Renal cortex interstitium (tissue), 11 donors: ENCODE measurements around the gene TAPBPL. TPM values are rescaled to one million over a fixed set of nuclear protein-coding genes. Genes with fewer than 3 reads are reported as not detected.
A peak's percentile ranks its signal among the peaks of the same experiment; 100 is the strongest.
"Not testable (repeated sequence)": the region's sequence is repeated elsewhere in the genome, so short reads cannot be mapped to it uniquely, and the experiment has no call there.

Source experiments
- DNase-seq, 11 donors: peaks; one replicate each; pipeline ENCODE4 v3.0.0-alpha.2; 2013; ENCODE audit warnings: low read depth in 9 of 11, low spot score in 4 of 11; ENCODE audit errors: extremely low read depth in 1 of 11
- polyA plus RNA-seq, 3 donors: library from polyadenylated mRNA; unstranded; fragments of 120-200 nt; gene quantifications; one replicate each; pipeline ENCODE4 v1.2.1, GENCODE V29; 2013; ENCODE audit not compliant: insufficient read length in 3 of 3

Gene TAPBPL
- polyA plus RNA-seq, 3 donors, result 14.6 to 23.7 (median 14.8) TPM

DNA sequence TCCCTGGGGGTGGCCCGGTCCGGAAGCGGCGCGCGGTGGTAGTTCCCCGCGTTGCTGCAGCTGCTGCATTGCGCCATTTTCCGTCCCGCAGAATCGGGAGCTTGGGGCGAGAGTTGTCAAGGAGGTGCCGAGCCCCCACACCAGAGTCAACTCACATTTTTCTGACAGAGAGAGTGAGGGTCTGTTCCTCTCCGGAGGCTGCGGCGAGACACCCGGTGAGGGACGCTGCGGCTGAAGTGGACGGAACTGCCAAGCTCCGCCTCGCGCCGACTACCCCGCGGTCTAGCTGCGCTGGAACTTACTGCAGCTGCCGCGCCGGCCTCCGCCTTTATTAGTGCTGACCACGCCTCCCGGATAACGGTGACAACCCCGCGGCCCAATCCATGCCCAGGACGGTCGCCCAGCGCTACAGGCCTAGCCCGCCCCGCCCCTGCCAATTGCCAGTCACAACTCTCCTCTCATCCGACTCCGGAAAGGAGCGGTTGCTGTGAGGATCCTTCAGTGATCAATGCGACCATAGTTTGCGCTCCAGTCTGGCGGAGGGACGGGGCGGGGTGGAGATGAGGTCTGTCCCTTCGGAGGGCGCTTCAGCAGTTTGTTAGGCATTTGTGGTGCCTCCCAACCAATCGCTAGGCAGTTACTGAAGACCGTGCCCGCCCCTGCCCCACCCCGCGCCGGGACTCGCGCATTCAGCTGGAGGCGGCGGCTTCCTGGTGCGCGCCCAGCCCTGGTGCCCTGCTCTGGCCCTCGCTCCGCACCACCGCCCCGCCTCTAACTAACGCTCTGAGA is 18.7 kb downstream of the TAPBPL start, which contains the start of gene VAMP1:
VAMP1 (minus strand) TSS at position 303 of the 789 bp plus-strand sequence; CDS start at position 157, 146 bp downstream.
- peak; percentile 88 to 94 (median 92) for DNase-seq

DNA sequence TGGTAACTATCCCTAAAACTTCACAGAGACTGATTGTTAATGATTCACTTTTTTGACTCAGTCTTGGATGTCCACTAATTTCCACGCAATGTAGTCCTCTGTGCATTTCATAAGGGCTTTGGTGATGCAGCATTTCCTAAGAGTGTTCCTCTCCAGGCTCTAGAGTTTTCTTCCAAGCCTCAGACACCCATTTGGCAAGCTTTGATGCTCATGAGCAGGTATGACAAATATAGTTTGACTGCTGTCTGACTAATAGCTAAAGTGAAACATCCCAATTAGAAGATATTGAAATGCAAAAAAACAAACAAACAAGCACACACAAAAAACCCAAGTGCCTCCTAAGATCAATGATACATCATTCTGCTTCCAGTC is 20.1 kb downstream of the TAPBPL start:
- no peak for DNase-seq

- DNase-seq, result no peak
These were observed 20.6 kb downstream of the TAPBPL start for GRCh38 chr12:6472491-6472890.

- not testable (repeated sequence) for DNase-seq
These were observed 23.6 kb downstream of the TAPBPL start for GRCh38 chr12:6475233-6475975.

GRCh38 chr12:6476489-6476888 is 24.6 kb downstream of the TAPBPL start:
- no peak for DNase-seq

DNA sequence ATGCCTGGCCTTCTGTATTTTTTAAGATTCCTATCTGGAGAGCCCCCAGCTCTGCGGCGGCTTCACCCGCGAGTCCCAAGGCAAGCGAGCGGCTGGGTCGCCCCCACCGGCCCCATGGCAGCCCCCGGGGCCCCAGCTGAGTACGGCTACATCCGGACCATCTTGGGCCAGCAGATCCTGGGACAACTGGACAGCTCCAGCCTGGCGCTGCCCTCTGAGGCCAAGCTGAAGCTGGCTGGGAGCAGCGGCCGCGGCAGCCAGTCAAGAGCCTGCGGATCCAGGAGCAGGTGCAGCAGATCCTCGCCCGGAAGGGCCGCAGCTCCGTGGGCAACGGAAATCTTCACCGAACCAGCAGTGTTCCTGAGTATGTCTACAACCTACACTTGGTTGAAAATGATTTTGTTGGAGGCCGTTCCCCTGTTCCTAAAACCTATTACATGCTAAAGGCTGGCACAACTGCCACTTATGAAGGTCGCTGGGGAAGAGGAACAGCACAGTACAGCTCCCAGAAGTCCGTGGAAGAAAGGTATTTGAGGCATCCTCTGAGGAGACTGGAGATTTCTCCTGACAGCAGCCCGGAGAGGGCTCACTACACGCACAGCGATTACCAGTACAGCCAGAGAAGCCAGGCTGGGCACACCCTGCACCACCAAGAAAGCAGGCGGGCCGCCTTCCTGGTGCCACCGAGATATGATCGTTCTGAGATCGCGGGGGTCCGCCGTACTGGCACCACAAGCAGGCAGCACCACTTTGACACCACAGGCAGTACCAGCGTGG is 25.9 kb downstream of the TAPBPL start:
- not testable (repeated sequence) for DNase-seq

GRCh38 chr12:6478416-6478815 is 26.6 kb downstream of the TAPBPL start:
- no peak for DNase-seq

DNA sequence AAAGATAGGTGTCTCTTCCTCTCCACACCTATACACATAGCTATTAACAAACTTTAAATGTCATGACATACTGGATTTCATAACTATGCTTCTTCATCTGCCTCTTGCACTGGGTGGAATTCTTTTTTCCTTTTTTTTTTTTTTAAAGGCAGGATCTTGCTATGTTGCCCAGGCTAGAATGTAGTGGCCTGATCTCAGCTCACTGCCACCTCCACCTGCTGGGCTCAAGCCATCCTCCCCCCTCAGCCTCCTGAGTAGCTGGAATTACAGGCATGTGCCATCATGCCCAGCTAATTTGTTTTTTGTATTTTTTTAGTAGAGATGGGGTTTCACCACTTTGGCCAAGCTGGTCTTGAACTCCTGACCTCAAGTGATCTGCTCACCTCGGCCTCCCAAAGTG is 36.4 kb downstream of the TAPBPL start:
- DNase-seq, result no peak

- no peak for DNase-seq
These were observed 37.6 kb downstream of the TAPBPL start for GRCh38 chr12:6489449-6489848.

DNA sequence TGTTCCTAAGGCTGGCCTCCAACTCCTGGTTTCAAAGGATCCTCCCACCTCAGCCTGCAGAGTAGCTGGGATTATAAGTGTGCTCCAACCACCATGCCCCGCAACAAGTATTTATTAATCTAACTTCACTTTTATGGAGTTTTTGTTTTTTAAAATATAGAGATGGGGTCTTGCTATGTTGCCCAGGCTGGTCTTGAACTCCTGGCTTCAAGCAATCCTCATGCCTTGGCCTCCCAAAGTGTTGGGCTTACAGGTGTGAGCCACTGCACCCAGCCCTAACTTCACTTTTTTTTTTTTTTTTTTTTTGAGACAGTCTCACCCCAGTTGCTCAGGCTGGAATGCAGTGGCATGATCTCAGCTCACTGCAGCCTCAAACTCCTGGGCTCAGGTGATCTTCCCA is 38.8 kb downstream of the TAPBPL start:
- not testable (repeated sequence) for DNase-seq

DNA sequence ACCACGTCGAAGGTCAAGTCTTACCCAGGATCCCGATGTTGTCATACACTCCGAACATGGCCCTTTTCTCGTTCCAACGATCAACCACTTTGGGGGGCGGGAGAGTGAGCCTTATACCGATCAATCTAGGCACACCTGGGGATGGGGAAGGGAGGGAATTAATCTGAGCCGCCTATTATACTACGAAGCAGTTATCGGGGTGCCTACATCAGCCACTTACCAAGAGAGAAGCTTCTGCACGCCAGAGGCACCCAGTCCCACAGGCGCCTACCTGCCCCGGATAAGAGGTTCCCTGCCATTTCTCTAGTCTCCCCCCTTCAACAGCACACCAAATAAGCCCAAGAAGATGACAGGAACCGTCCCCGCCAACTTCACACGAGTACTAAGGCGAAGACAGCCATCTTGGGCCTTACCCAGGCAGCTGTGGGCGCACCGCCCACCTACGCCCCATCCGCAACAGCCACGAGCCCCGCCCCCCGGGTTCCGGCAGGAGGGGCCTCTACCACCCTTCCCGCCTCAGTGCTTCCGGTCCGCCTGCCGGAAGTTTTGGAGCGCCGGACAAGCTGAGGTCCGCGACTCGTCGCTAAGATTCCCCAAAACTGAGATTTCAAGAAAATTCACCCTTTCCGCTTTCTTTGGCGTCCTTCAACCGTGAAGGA is 41.1 kb downstream of the TAPBPL start, which contains the start of gene MRPL51:
MRPL51 (minus strand) TSS at position 425 of the 659 bp plus-strand sequence; CDS start at position 299, 126 bp downstream.
- peak; percentile 80 to 94 (median 91) for DNase-seq

DNA sequence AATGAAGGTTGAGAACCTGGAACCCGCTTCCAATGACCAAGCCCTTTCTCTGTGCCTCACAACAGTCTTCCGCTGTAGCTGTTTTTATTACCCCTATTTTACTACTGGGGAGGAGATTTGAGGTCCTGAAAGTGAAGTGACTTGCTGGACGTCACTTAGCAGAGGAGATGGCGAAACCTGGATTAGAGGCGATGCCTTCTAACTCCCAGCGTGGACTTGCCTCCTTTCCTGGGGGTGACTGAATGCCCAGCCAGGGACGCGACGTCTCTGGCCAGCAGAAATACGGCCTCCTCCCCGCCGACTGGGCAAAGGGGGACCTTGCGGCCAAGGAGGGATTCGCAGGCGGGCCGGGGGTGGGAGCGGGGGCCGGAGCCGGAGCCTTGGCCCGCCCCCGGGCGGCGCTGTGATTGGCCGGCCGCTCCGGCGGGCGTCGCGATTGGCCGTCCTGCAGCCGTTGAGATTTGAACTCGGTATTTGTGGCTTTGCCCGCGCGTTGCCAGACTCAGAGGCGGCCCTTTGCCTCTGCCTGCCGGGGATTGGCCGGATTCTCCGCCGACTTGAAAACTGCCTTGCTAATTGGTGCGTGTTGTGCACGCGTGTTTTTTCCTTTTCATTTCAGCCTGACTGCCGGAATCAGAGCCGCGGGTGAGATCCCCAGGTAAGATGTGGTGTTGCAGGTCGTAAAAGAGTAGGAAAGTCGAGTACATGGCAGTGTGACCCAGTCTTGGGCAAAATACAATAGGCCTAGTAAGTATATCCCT is 41.8 kb downstream of the TAPBPL start, which contains the start of gene NCAPD2:
NCAPD2 (plus strand) TSS at position 606 of the 761 bp plus-strand sequence. CDS start 997 bp downstream, outside the sequence.
- peak; percentile 82 to 94 (median 91) for DNase-seq

DNA sequence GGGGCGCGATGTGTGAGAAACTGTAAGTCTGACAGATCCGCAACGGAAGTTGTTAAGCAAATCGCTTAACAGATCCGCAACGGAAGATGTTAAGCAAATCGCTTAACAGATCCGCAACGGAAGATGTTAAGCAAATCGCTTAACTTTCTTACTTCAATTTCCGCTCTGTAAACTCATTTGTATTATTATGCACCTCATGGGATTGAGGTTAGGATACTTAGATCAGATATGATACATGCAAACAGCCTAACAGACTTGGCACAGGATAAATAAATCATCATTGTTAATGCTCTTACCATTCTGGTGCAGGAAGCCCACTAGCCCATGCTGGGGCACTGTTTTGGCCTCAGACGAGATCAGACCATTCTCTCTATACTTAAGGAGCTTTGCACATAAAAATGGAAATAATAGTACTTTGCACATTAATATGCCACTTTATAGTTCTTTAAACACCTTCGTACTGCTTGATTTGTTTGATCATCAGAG is 42.5 kb downstream of the TAPBPL start:
- DNase-seq, result peak in 1 of 11 donors; percentile 19

DNA sequence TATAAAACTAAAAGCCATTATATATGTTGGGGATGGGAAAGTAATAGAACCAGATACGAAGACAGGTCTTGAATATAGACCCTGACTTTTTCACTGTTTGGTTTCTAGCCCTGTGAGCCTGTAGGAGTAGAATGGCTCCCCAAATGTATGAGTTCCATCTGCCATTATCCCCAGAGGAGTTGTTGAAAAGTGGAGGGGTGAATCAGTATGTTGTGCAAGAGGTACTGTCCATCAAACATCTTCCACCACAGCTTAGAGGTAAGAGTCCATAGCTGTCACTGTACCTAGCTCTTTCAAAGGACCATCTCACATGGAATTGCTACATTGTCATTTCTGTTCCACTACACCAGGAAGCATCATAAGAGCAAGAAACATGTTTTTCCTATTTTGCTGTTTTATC is 43.1 kb downstream of the TAPBPL start:
- DNase-seq, result no peak

DNA sequence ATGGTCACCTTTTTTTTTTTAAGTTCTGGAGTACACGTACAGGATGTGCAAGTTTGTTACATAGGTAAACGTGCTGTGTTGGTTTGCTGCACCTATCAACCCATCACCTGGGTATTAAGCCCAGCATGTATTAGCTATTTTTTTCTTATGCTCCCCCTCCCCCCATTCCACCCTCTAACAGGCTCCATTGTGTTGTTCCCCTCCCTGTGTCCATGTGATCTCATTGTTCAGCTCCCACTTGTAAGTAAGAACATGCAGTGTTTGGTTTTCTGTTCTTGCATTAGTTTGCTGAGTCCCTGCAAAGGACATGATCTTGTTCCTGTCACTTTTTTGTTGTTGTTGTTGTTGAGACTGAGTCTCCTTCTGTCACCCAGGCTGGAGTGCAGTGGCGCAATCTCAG is 45.4 kb downstream of the TAPBPL start:
- not testable (repeated sequence) for DNase-seq

DNA sequence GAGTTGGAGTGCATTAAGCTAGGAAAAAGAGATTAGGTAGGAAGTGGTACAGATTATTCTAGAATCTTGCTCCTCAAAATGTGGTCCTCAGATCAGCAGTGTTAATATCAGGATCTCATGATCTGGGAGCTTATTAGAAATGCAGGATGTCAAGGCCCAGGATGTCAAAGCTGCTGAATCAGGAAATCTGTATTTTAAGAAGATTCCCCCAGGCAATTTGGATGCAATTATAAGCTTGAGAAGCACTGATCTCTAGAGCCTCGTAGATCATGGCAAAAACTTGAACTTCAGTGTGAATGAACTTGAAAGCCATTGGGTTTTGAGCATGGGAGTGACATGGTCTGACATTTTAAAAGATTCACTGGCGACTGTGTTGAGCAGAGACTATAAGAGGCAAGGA is 48.6 kb downstream of the TAPBPL start:
- DNase-seq, result no peak

- no peak for DNase-seq
These were observed 55.5 kb downstream of the TAPBPL start for GRCh38 chr12:6507102-6507998.
